Fibroblast of lung (primary cell): Measurements from ENCODE around the gene MORC1.

Experiments used
- CTCF ChIP-seq, 2 donors: IDR thresholded peaks in 1 of 2; conservative IDR thresholded peaks in 1 of 2; 1 replicate in 1 of 2; 2 replicates in 1 of 2; pipeline ENCODE4 v1.5.1; 2011 to 2012; ENCODE audit warnings: low read length in 2 of 2, control low read depth in 1 of 2, inconsistent platforms in 1 of 2, low read depth in 1 of 2, mild to moderate bottlenecking in 1 of 2
- EZH2 ChIP-seq: IDR thresholded peaks from 2 replicates; pipeline ENCODE4 v1.5.1; 2012; ENCODE audit warnings: low read length, control low read depth, mild to moderate bottlenecking; ENCODE audit errors: missing control alignments

GRCh38 chr3:108983051-108983450 lies 134.9 kb downstream of the MORC1 start:
- TF ChIP-seq CTCF (conservative IDR thresholded peaks at IDR 0.05 in 1 of 2, IDR thresholded peaks at IDR 0.05 in 1 of 2; ENCODE audit: low read depth in 1 of 2, low read length in 2 of 2): no peak
- no peak for TF ChIP-seq EZH2
